GM12891 (cell line): Measurements from ENCODE around the gene USP17L25. TPM values are rescaled to one million over a fixed set of nuclear protein-coding genes. Genes with fewer than 3 reads are reported as not detected.
"Not testable (repeated sequence)": the region's sequence is repeated elsewhere in the genome, so short reads cannot be mapped to it uniquely, and the experiment has no call there.

Experiments used
- DNase-seq: peaks from one replicate; pipeline ENCODE4 v3.0.0; 2011; ENCODE audit warnings: low spot score; ENCODE audit not compliant: insufficient read length
- FAIRE-seq: peaks from 2 replicates; lab custom pipeline; 2011; peaks lifted over from hg19 to GRCh38; lab: Jason Lieb, UNC
- polyA plus RNA-seq: library from polyadenylated mRNA; unstranded; fragments of >200 nt; gene quantifications from one replicate; pipeline ENCODE4 v1.2.1, GENCODE V29; 2012; ENCODE audit warnings: low read depth, missing spikeins, inconsistent platforms; ENCODE audit not compliant: missing spikeins

Gene USP17L25, protein sequence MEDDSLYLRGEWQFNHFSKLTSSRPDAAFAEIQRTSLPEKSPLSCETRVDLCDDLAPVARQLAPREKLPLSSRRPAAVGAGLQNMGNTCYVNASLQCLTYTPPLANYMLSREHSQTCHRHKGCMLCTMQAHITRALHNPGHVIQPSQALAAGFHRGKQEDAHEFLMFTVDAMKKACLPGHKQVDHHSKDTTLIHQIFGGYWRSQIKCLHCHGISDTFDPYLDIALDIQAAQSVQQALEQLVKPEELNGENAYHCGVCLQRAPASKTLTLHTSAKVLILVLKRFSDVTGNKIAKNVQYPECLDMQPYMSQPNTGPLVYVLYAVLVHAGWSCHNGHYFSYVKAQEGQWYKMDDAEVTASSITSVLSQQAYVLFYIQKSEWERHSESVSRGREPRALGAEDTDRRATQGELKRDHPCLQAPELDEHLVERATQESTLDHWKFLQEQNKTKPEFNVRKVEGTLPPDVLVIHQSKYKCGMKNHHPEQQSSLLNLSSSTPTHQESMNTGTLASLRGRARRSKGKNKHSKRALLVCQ
- polyA plus RNA-seq = not detected

DNA sequence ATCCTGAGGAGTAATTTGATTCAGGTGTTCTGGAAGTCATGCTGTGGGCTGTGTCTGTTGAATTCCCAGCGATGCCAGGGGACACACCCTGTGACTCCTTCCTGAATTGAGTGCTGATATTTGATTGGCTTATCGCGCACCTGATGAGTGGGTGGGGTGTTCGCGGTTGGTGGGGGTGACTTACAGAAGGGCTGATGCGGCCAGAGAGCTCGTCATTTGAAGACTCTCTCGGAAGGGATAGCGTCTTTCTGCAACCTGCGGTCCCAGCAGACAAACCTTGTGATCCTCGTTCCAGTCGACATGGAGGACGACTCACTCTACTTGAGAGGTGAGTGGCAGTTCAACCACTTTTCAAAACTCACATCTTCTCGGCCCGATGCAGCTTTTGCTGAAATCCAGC lies at the start of gene USP17L25:
Gene USP17L25, plus strand, starts transcription at position 301 of the 400 bp plus-strand sequence. Its CDS starts 0 bp downstream, at position 301.
- not testable (repeated sequence) for FAIRE-seq, DNase-seq

DNA sequence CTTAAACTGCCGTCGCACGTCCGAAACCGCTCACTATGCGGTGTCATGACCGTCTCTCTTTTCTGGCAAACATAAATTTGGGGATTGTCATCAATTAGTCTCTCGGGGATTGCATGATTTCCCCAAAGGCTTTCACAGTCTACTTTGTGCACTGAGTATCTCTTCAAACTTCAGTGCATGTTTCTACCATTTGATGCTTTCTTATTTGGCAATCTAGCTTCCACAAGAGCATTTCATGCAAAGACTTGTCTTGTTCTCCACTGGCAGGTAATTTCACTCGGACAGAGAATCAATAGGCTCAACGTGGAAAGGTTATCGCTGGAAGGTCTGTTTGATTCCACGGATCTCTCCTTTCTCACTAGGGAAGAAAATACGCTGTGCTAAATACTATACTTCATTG lies 5.5 kb upstream of the USP17L25 start:
- not testable (repeated sequence) for DNase-seq, FAIRE-seq

DNA sequence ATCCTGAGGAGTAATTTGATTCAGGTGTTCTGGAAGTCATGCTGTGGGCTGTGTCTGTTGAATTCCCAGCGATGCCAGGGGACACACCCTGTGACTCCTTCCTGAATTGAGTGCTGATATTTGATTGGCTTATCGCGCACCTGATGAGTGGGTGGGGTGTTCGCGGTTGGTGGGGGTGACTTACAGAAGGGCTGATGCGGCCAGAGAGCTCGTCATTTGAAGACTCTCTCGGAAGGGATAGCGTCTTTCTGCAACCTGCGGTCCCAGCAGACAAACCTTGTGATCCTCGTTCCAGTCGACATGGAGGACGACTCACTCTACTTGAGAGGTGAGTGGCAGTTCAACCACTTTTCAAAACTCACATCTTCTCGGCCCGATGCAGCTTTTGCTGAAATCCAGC lies 4.8 kb upstream of the USP17L25 start, which contains the start of gene USP17L24:
Gene USP17L24, plus strand, starts transcription at position 301 of the 400 bp plus-strand sequence. Its CDS starts 0 bp downstream, at position 301.
- FAIRE-seq, DNase-seq: not testable (repeated sequence)

DNA sequence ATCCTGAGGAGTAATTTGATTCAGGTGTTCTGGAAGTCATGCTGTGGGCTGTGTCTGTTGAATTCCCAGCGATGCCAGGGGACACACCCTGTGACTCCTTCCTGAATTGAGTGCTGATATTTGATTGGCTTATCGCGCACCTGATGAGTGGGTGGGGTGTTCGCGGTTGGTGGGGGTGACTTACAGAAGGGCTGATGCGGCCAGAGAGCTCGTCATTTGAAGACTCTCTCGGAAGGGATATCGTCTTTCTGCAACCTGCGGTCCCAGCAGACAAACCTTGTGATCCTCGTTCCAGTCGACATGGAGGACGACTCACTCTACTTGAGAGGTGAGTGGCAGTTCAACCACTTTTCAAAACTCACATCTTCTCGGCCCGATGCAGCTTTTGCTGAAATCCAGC lies 4.6 kb downstream of the USP17L25 start, which contains the start of gene USP17L26:
Gene USP17L26, plus strand, starts transcription at position 301 of the 400 bp plus-strand sequence. Its CDS starts 0 bp downstream, at position 301.
- FAIRE-seq, DNase-seq: not testable (repeated sequence)

DNA sequence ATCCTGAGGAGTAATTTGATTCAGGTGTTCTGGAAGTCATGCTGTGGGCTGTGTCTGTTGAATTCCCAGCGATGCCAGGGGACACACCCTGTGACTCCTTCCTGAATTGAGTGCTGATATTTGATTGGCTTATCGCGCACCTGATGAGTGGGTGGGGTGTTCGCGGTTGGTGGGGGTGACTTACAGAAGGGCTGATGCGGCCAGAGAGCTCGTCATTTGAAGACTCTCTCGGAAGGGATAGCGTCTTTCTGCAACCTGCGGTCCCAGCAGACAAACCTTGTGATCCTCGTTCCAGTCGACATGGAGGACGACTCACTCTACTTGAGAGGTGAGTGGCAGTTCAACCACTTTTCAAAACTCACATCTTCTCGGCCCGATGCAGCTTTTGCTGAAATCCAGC lies 9.4 kb downstream of the USP17L25 start, which contains the start of gene USP17L5:
Gene USP17L5, plus strand, starts transcription at position 301 of the 400 bp plus-strand sequence. Its CDS starts 0 bp downstream, at position 301.
- DNase-seq, FAIRE-seq: not testable (repeated sequence)

DNA sequence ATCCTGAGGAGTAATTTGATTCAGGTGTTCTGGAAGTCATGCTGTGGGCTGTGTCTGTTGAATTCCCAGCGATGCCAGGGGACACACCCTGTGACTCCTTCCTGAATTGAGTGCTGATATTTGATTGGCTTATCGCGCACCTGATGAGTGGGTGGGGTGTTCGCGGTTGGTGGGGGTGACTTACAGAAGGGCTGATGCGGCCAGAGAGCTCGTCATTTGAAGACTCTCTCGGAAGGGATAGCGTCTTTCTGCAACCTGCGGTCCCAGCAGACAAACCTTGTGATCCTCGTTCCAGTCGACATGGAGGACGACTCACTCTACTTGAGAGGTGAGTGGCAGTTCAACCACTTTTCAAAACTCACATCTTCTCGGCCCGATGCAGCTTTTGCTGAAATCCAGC lies 14.1 kb downstream of the USP17L25 start, which contains the start of gene USP17L27:
Gene USP17L27, plus strand, starts transcription at position 301 of the 400 bp plus-strand sequence. Its CDS starts 0 bp downstream, at position 301.
- not testable (repeated sequence) for FAIRE-seq, DNase-seq

DNA sequence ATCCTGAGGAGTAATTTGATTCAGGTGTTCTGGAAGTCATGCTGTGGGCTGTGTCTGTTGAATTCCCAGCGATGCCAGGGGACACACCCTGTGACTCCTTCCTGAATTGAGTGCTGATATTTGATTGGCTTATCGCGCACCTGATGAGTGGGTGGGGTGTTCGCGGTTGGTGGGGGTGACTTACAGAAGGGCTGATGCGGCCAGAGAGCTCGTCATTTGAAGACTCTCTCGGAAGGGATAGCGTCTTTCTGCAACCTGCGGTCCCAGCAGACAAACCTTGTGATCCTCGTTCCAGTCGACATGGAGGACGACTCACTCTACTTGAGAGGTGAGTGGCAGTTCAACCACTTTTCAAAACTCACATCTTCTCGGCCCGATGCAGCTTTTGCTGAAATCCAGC lies 18.9 kb downstream of the USP17L25 start, which contains the start of gene USP17L28:
Gene USP17L28, plus strand, starts transcription at position 301 of the 400 bp plus-strand sequence. Its CDS starts 0 bp downstream, at position 301.
- FAIRE-seq, DNase-seq: not testable (repeated sequence)

DNA sequence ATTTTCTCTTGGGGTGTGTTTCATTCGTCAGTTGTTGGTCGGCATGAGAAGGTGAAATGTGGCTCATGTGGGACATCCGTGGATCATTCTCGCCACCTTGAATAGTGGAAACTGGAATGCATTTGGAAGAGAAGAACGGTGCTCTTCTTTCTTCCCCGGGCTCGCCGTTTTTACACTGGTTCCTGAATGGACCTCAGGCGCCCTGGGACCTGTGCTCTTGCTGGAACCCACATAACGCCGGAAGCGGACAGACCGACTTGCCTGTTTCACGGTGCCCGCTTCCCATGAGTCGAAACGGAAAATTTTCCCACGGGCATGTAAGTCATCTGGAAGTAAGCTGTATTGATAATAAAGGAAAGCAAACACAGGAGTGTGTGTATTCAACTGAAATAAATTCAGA lies 21.2 kb downstream of the USP17L25 start:
- DNase-seq, FAIRE-seq: not testable (repeated sequence)

DNA sequence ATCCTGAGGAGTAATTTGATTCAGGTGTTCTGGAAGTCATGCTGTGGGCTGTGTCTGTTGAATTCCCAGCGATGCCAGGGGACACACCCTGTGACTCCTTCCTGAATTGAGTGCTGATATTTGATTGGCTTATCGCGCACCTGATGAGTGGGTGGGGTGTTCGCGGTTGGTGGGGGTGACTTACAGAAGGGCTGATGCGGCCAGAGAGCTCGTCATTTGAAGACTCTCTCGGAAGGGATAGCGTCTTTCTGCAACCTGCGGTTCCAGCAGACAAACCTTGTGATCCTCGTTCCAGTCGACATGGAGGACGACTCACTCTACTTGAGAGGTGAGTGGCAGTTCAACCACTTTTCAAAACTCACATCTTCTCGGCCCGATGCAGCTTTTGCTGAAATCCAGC lies 23.6 kb downstream of the USP17L25 start, which contains the start of gene USP17L29:
Gene USP17L29, plus strand, starts transcription at position 301 of the 400 bp plus-strand sequence. Its CDS starts 0 bp downstream, at position 301.
- not testable (repeated sequence) for FAIRE-seq, DNase-seq

DNA sequence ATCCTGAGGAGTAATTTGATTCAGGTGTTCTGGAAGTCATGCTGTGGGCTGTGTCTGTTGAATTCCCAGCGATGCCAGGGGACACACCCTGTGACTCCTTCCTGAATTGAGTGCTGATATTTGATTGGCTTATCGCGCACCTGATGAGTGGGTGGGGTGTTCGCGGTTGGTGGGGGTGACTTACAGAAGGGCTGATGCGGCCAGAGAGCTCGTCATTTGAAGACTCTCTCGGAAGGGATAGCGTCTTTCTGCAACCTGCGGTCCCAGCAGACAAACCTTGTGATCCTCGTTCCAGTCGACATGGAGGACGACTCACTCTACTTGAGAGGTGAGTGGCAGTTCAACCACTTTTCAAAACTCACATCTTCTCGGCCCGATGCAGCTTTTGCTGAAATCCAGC lies 33.1 kb downstream of the USP17L25 start, which contains the start of gene USP17L30:
Gene USP17L30, plus strand, starts transcription at position 301 of the 400 bp plus-strand sequence. Its CDS starts 0 bp downstream, at position 301.
- not testable (repeated sequence) for FAIRE-seq, DNase-seq

DNA sequence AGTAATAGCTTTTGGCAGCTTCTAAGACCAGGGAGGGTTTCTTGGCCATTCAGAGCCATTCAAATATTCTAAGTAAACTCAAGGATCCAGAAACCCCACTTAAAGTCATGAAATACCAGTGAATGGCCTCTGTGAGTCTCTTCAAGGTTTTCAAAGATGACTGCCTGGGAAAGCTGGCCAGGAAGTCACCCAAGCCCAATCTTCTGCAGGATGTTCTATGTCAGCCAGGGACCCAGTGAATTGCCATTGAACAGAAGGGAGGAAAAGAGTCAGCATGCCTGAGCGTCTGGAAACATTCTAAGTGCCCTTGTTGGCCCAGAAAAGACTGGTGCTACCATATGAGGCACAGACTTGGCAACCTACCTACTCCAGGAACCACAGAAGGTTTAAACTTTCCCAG lies 50.2 kb downstream of the USP17L25 start:
- DNase-seq, FAIRE-seq: not testable (repeated sequence)
